CD4-positive, CD25-positive, alpha-beta regulatory T cell (primary cell): ENCODE results near the gene ATP13A5. TPM values are rescaled to one million over a fixed set of nuclear protein-coding genes. Genes with fewer than 3 reads are reported as not detected.
A peak's percentile ranks its signal among the peaks of the same experiment; 100 is the strongest.

ENCODE experiments used
- ATAC-seq, 2 donors: fragments of 150-1000 bp; cut with Tn5 transposase; one replicate each; pipeline ENCODE4 v1.10.0; 2021; ENCODE audit warnings: low read depth in 2 of 2, moderate number of reproducible peaks in 2 of 2, moderate library complexity in 1 of 2
- DNase-seq, 3 donors: peaks; one replicate each; pipeline versions ENCODE4 v3.0.0 to v3.0.0-alpha.2; 2012 to 2022; ENCODE audit warnings: mixed read lengths in 1 of 3
- H3K27ac ChIP-seq: one replicate; pipeline ENCODE4 v1.7.0; 2013; ENCODE audit warnings: mild to moderate bottlenecking, low read length; ENCODE audit not compliant: insufficient read depth, poor library complexity, severe bottlenecking
- H3K27me3 ChIP-seq: one replicate; pipeline ENCODE4 v1.7.0; 2013; ENCODE audit warnings: low read length; ENCODE audit not compliant: control insufficient read depth, insufficient read depth
- H3K36me3 ChIP-seq: one replicate; pipeline ENCODE4 v1.7.0; 2013; ENCODE audit warnings: mild to moderate bottlenecking, low read length, moderate library complexity; ENCODE audit not compliant: control insufficient read depth, insufficient read depth
- H3K4me1 ChIP-seq: 2 replicates; pipeline ENCODE4 v1.7.0; 2013; ENCODE audit warnings: mild to moderate bottlenecking, low read length; ENCODE audit not compliant: insufficient read depth, control insufficient read depth, poor library complexity, severe bottlenecking
- H3K4me3 ChIP-seq: one replicate; pipeline ENCODE4 v1.7.0; 2013; ENCODE audit warnings: low read depth, mild to moderate bottlenecking, low read length, moderate library complexity
- H3K9me3 ChIP-seq, 2 experiments: 1 replicate in 1 of 2; 2 replicates in 1 of 2; pipeline ENCODE4 v1.7.0; 2013; ENCODE audit warnings: low read length in 2 of 2, mild to moderate bottlenecking in 1 of 2, moderate library complexity in 1 of 2; ENCODE audit not compliant: control insufficient read depth in 2 of 2
- H3K27ac Mint-ChIP-seq, 3 donors: one replicate each; pipeline ENCODE4 v1.8.0; 2020 to 2022; ENCODE audit warnings: mild to moderate bottlenecking in 3 of 3, mixed read lengths in 3 of 3, moderate library complexity in 2 of 3
- H3K27me3 Mint-ChIP-seq: one replicate; pipeline ENCODE4 v1.8.0; 2022; ENCODE audit warnings: mild to moderate bottlenecking, mixed read lengths
- H3K36me3 Mint-ChIP-seq: one replicate; pipeline ENCODE4 v1.8.0; 2020; ENCODE audit warnings: mixed read lengths
- H3K4me1 Mint-ChIP-seq, 4 donors: one replicate each; pipeline ENCODE4 v1.8.0; 2020 to 2022; ENCODE audit warnings: mixed read lengths in 4 of 4, mild to moderate bottlenecking in 1 of 4
- H3K4me3 Mint-ChIP-seq, 4 donors: one replicate each; pipeline ENCODE4 v1.8.0; 2020 to 2022; ENCODE audit warnings: mild to moderate bottlenecking in 4 of 4, mixed read lengths in 4 of 4, moderate library complexity in 3 of 4
- H3K9me3 Mint-ChIP-seq, 7 donors: one replicate each; pipeline ENCODE4 v1.8.0; 2020 to 2022; ENCODE audit warnings: mixed read lengths in 7 of 7, mild to moderate bottlenecking in 3 of 7, moderate library complexity in 2 of 7
- polyA plus RNA-seq, 4 donors: library from polyadenylated mRNA; unstranded; fragments of 300-500 nt; fragmentation: Illumina TruSeq; gene quantifications; one replicate each; pipeline ENCODE4 v1.2.3, GENCODE V29; 2021
- total RNA-seq: library from RNA; stranded (reverse); gene quantifications from one replicate; pipeline ENCODE4 v1.2.3, GENCODE V29; 2022

Gene ATP13A5
- total and polyA plus RNA-seq, 5 donors from 2014 or later = not detected

- DNase-seq (no peak), ATAC-seq (no peak)
- Histone ChIP-seq H3K4me3 (no peak overlapping the region), H3K27ac (no peak overlapping the region), H3K4me1 (no peaks in the 10 kb centered on the region), H3K36me3 (no peaks in the 10 kb centered on the region), H3K27me3 (no peaks in the 10 kb centered on the region), H3K9me3 (no peaks in the 10 kb centered on the region)
- Mint-ChIP-seq H3K36me3 (no peaks in the 10 kb centered on the region), H3K4me1 (no peaks in the 10 kb centered on the region), H3K9me3 (peaks cover 0 to 3% (median 0%) of the 10 kb centered on the region in 7 donors), H3K27ac (no peak overlapping the region), H3K27me3 (no peaks in the 10 kb centered on the region), H3K4me3 (no peak overlapping the region)
Measured at GRCh38 chr3:193271101-193271840, 107.3 kb downstream of the ATP13A5 start.

DNA sequence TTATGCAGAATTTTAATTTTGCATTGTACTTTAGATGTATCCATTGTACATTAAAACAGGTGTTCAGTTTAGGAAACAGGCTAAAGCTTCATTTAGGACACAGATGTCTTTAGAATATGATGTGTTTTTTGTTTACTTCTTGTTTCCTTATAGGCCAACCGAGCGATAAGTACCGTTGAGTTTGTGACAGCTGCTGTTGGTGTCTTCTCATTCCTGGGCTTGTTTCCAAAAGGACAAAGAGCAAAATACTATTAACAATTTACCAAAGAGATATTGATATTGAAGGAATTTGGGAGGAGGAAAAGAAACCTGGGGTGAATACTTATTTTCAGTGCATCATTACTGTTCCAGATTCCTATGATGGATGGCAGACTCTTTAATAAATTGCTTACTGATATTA, 108.1 kb downstream of the ATP13A5 start:
- H3K27me3 Mint-ChIP-seq = no peaks in the 10 kb centered on the region
- Histone ChIP-seq H3K36me3 (no peaks in the 10 kb centered on the region), H3K27me3 (no peaks in the 10 kb centered on the region), H3K27ac (no peak overlapping the region), H3K9me3 (no peaks in the 10 kb centered on the region), H3K4me1 (no peaks in the 10 kb centered on the region), H3K4me3 (no peak overlapping the region)
- ATAC-seq = no peak
- H3K4me1 Mint-ChIP-seq = no peaks in the 10 kb centered on the region
- H3K9me3 Mint-ChIP-seq = peaks cover 0 to 3% (median 0%) of the 10 kb centered on the region in 7 donors
- H3K36me3 Mint-ChIP-seq = no peaks in the 10 kb centered on the region
- no peak overlapping the region for H3K4me3 Mint-ChIP-seq
- peak overlapping the region in 1 of 3 donors; percentile 14 for H3K27ac Mint-ChIP-seq
- DNase-seq = no peak

DNA sequence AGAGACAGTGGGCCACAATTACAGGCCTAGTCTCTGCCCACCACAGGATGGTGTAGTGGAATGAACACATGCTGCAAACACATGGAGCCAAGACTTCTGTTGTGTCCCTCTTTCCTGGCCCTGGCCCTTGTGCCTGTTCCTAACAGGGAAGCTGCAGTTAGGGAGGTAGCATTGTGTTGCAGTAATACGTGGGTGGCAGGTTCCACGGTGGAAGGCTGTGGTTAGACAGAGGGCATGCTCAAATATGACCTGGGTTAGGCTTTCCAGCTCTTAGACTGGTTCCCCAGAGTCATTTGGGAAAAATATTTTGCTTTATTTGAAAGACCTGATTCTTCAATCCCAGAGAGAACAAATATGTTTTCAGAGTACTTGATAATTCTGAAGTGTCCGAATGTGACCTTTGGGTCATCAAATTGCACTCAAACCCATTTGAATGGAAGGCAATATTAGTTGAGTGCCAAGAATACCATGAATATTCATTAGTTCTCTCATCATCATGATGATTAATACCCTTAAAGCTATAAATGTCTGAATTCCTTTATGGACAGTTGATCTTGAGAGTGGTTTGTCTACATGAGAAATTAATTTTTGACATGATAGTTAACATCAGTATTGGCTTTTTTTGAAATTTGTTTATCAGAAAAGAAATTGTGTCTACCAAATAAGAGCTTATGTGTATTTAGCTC, 109.1 kb downstream of the ATP13A5 start:
- Mint-ChIP-seq H3K4me3 (no peak overlapping the region), H3K27me3 (no peaks in the 10 kb centered on the region), H3K27ac (no peak overlapping the region), H3K4me1 (no peaks in the 10 kb centered on the region), H3K36me3 (no peaks in the 10 kb centered on the region), H3K9me3 (peaks cover 0 to 3% (median 0%) of the 10 kb centered on the region in 7 donors)
- ATAC-seq = no peak
- H3K4me1 ChIP-seq = no peaks in the 10 kb centered on the region
- H3K9me3 ChIP-seq = no peaks in the 10 kb centered on the region
- H3K27me3 ChIP-seq = no peaks in the 10 kb centered on the region
- no peak overlapping the region for H3K27ac ChIP-seq
- DNase-seq = no peak
- H3K36me3 ChIP-seq = no peaks in the 10 kb centered on the region
- H3K4me3 ChIP-seq = no peak overlapping the region

- Mint-ChIP-seq H3K4me1 (no peaks in the 10 kb centered on the region), H3K27me3 (peaks cover 1% of the 10 kb centered on the region), H3K27ac (no peak overlapping the region), H3K36me3 (no peaks in the 10 kb centered on the region), H3K4me3 (no peak overlapping the region), H3K9me3 (peaks cover 0 to 2% (median 0%) of the 10 kb centered on the region in 7 donors)
- Histone ChIP-seq H3K9me3 (no peaks in the 10 kb centered on the region), H3K27ac (no peak overlapping the region), H3K36me3 (no peaks in the 10 kb centered on the region), H3K4me3 (no peak overlapping the region), H3K4me1 (no peaks in the 10 kb centered on the region), H3K27me3 (no peaks in the 10 kb centered on the region)
- DNase-seq (no peak), ATAC-seq (no peak)
Measured at GRCh38 chr3:193262707-193263106, 115.8 kb downstream of the ATP13A5 start.

DNA sequence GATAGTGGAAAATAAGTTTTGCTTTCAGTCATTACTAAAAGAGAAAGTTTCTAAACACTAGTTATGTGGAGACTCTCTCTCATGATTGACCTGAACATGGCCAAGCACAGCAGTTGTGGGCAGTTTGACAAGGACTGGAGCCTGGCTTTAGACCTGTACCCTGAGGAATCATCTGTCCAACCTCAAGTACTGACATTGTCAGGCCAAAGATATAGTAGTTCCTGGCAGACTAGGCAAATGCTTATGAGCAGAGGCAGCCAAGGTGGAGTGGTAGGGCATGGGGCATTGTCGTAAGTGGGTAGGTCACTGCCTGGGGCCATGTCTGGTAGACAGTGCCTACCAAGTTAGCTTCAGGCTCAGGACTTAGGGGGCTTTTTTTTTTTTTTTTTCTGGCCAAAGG, 116.6 kb downstream of the ATP13A5 start:
- Mint-ChIP-seq H3K4me1 (no peaks in the 10 kb centered on the region), H3K27me3 (peaks cover 5% of the 10 kb centered on the region), H3K27ac (no peak overlapping the region), H3K36me3 (no peaks in the 10 kb centered on the region), H3K4me3 (no peak overlapping the region), H3K9me3 (peaks cover 0 to 3% (median 0%) of the 10 kb centered on the region in 7 donors)
- DNase-seq (no peak), ATAC-seq (no peak)
- Histone ChIP-seq H3K27ac (no peak overlapping the region), H3K27me3 (no peaks in the 10 kb centered on the region), H3K9me3 (no peaks in the 10 kb centered on the region), H3K4me1 (no peaks in the 10 kb centered on the region), H3K4me3 (no peak overlapping the region), H3K36me3 (no peaks in the 10 kb centered on the region)

DNA sequence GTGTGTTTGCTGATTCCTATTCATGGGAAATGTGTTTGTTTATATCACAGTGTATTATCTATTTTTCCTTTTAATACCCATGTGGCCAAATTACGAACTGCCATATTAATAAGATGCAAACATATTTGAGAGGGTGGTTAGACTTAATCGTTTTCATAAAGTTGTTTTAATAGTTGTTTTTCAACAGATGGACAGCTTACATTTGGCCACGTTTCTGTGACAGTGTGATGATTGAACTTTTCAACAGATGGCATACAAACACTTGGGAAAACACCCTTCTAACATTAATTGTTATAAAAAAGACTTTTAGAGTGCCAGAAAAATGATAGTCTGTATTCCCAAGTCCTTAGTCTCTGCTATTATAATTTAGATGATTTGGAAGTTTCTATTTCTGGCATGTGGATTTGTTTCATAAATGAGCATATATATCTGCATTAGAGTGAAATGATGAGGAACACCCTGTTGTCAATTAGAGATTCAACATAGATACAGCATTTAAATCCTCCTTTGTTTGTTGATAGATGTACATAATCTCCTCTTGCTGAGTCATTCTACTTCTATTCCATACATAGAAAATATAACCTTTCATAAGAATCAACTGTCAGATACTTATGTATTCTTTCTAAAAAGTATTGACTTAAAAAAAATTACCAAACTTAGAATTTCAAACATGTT, 124.4 kb downstream of the ATP13A5 start:
- no peaks in the 10 kb centered on the region for H3K27me3 ChIP-seq
- H3K4me1 Mint-ChIP-seq = no peaks in the 10 kb centered on the region
- H3K27me3 Mint-ChIP-seq = peaks cover 5% of the 10 kb centered on the region
- H3K9me3 Mint-ChIP-seq = peaks cover 0 to 18% (median 5%) of the 10 kb centered on the region in 7 donors
- peaks cover 4 to 10% of the 10 kb centered on the region in 2 experiments for H3K9me3 ChIP-seq
- no peak overlapping the region for H3K27ac ChIP-seq
- H3K36me3 Mint-ChIP-seq = no peaks in the 10 kb centered on the region
- ATAC-seq = no peak
- H3K4me1 ChIP-seq = no peaks in the 10 kb centered on the region
- no peak overlapping the region for H3K27ac Mint-ChIP-seq
- no peak for DNase-seq
- H3K4me3 ChIP-seq = no peak overlapping the region
- H3K4me3 Mint-ChIP-seq = no peak overlapping the region
- no peaks in the 10 kb centered on the region for H3K36me3 ChIP-seq

GRCh38 chr3:193250492-193250891, 128.1 kb downstream of the ATP13A5 start:
- H3K4me1 Mint-ChIP-seq = no peaks in the 10 kb centered on the region
- no peaks in the 10 kb centered on the region for H3K36me3 ChIP-seq
- no peak overlapping the region for H3K27ac Mint-ChIP-seq
- no peak overlapping the region for H3K4me3 ChIP-seq
- peaks cover 4% of the 10 kb centered on the region for H3K27me3 Mint-ChIP-seq
- H3K27ac ChIP-seq = no peak overlapping the region
- ATAC-seq (no peak), DNase-seq (no peak)
- no peaks in the 10 kb centered on the region for H3K27me3 ChIP-seq
- no peak overlapping the region for H3K4me3 Mint-ChIP-seq
- no peaks in the 10 kb centered on the region for H3K36me3 Mint-ChIP-seq
- H3K4me1 ChIP-seq = no peaks in the 10 kb centered on the region
- peaks cover 16 to 20% of the 10 kb centered on the region in 2 experiments for H3K9me3 ChIP-seq
- H3K9me3 Mint-ChIP-seq = peaks cover 0 to 44% (median 10%) of the 10 kb centered on the region in 7 donors
